NCI-H2081 (cell line): Measurements from ENCODE around the gene SLC41A3.

Source experiments
- DNase-seq, 2 experiments: peaks; one replicate each; lab custom pipeline; 2025; lab: John Stamatoyannopoulos, UW

Gene SLC41A3

DNA sequence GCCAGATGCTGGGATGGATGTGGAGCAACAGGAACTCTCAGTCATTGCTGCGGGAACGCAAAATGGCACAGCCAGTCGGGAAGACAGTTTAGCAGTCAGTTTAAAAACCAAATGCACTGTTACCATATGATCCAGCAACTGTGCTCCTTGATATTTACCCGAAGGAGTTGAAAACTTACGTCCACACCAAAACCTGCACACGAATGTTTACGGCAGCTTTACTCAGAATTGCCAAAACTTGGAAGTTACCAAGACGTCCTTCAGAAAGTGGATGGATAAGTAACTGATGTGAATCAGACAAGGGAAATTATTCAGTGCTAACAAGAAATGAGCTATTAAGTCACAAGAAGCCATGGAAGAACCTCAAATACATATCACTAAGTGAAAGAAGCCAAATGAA, 36.1 kb upstream of the SLC41A3 start:
- no peak for DNase-seq

DNA sequence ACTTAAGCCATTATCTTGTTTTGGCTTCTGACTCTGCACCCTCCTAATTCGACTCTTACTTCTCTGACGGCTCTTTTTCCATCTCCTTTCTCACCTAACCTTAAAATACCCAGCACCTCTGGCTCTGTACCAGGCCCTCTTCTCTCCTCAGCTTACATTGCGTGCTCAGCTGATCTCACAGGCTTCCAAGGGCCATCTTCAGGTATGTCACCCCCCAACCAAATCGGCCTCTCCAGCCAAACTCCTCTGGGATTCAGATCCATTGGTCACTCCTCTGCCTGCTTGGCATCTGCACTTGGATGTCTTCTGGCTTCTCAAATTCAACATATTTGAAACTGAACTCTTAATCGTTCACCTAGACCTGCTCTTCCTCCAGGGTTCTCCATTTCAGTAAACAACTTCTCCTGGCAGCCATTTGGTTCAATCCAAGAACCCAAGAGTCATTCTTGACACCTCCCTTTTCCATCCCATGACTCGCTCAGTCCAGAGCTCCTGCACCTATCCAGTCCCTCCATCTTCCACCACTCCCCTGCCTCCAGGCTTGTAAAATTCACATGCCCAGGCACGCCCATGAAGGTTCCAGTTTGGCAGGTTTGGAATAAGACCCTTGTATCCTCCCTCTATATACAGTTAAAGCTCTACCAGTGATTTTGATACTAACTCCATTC, 35.2 kb upstream of the SLC41A3 start:
- DNase-seq: no peak

DNA sequence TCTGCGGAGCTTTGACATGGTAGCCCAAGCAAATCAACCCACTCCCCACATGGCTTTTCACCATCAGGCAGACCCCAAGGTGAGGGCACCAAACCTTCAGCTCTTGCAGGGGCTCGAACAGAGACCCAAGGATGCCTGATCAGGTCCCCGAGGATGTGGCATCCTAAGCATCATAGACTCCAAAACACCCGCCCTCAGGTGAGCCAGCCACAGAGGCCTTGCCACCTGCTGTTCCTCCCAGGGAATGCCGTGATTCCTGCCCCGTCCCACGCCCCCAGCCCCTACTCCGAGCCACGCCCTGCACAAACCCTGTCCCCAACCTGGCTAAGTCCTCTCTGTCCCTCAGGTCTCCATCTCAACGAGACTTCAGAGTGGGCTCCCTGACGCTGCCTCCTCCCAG, 34.7 kb upstream of the SLC41A3 start:
- no peak for DNase-seq

DNA sequence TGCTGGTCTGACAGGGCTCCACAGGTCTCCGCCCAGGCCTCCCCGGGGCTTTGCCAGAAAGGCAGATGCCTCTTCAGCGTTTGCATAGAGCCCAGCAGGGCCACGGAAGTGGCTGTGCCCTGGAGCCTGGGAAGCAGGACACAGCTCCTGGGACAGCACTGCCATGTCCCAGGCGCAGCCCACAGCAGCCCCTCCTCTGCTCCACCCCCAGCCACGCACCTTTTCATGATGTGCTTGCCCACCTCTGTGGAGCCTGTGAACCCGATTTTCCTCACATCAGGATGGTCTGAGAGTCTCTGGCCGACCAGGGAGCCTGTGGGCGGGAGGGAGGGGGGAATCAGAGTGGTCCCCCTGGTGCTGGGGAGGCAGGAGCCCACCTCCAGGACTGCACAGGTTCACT, 33.9 kb upstream of the SLC41A3 start:
- DNase-seq: no peak

DNA sequence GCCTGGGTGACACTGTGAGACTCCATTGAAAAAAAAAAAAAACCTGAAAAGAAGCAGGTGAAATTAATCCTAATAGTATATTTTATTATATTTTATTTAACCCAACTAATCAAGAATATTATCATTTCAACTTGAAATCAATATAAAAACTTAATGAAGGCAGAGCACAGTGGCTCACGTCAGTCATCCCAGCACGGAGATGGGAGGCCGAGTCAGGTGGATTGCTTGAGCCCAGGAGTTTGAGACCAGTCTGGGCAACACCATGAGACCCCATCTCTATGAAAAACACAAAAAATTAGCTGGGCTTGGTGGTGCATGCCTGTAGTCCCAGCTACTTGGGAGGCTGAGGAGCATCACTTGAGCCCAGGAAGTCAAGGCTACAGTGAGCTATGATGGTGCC, 33.3 kb upstream of the SLC41A3 start:
- no peak for DNase-seq

DNA sequence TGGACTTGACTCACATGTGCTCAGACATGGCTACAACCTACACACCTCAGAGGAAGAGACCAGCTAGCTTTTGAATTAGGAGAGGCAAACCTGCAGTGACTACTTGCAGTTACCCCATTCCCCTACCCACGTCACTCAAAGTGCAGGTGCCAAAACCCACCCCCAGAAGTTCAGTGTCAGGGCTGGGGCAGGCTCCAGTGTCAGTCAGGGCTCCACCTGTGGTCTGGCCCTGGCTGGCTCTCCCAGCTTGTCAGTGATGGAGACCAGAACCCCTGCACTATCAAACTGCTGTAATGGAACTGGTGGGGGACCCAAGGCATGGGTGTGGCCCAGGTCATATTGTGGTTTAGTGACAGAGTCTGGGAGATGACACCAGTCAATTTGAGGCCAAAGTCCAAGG, 32.6 kb upstream of the SLC41A3 start:
- DNase-seq: no peak

DNA sequence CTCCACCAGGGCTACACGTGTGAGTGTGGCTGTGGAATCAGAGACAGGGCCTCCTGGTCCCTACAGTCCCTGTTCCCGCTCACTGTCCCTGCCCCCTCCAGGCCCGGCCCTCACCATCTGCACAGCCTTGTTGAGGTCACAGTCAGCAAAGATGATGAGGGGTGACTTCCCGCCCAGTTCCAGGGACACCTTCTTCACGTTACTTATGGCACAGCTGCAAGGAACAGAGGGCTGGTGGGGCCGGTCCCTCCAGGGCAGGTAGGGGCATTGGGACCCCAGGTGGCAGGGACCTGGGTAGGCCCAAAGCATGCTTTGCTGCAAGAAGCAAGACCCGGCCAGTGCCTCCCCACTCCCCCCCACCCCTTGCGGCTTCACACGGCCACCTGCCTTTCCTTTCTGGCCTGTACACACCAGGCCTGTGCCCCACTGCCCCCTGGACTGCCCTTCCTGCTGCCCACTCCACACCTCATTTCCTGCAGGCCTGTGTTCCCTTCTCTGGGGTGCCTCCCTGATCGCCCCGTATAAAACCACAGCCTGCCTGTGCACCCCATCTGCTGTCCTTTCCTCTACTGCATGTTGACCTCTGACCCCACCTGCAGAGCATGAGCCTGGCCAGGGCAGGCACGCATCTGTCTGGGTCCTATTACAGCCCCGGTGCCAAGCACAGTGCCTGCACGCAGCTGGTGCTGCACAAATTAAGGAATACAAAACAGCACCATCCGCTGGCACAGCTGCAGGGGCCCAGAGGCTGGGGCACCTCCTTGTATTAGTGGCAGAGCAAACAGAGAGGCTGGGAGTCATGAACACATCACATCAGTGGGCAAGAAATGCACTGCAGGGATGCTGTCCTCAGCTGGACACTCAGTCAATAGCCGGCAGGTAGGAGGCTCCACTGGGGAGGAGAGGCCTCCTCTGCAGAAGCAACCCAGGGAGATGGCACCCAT, 30.8 kb upstream of the SLC41A3 start:
- no peak for DNase-seq

DNA sequence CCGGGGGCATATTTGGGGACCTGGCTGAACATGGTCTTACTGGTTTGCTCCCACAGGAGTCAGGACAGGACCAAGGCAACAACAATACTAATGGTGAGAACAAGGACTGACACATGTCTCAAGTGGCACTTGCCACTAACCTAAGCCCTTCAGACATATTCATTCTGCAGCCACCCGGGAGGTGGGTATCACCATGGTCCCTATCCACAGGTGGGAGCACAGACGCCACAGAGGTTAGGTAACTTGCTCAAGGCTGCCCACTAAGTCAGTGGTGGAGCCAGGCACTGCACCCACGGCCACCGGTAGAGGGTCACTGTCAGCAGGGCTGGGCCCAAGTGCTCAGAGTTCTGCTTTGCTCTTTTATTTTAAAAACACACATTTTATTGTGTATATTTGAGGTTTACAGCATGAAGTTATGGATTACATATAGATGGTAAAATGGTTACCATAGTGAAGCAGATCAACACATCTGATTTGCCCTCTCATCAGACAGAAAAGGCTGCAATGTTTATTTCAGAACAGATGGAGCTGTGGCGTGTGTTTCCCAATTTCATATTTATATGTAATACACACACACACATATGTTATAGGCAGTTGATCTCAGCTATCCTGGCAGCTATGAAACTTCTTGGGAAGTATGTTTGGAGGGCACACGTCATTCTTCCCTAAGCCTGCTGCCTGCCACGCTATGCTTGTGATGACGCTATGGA, 30.0 kb upstream of the SLC41A3 start:
- DNase-seq: no peak

DNA sequence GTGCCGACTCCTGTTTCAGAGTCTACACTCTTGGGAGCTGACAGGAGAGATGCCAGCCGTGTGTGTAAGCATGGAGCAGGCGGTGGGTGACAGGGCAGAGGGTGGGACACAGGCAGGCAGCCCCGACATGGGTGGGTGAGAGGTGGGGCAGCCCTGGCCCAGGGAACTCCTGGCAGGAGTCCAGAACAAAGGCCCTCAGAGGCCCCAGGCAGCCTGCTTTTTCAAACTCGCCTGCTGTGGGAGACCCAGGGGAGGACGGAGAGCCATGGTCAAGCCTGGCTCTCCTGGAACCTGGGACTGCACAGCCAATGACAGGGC, 29.3 kb upstream of the SLC41A3 start:
- no peak for DNase-seq

DNA sequence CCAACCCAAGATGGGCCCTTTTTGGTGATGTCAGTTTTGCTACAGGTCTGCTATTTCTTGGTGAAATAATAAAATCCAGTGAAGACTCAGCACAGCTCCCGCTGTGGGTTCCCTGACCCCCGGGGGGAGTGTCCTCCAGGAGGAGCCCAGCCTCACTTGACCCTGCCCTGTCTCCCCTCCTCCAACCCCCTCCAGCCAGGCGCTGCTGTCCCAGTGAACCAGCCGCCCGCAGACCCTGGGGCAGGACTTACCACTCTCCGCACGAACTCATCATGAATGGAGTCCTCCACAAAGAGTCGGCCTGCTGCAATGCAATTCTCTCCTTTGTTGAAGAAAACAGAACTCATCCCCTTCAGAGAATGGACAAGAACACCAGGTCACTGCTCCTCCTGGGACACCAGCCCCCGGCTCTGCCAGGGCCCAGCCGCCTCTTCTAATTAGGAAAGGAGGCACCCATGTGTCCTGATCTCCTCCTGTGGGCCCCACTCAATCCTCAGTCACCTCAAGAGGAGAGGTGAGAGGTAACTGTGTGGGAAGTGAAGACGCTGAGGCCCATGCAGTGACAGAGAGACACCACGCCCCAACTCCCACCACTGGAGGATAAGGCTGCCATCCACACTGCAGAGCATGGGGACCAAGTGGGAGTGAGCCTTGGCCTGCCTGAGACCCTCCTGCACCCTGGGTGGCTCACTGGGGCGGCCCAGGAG, 28.8 kb upstream of the SLC41A3 start:
- no peak for DNase-seq

DNA sequence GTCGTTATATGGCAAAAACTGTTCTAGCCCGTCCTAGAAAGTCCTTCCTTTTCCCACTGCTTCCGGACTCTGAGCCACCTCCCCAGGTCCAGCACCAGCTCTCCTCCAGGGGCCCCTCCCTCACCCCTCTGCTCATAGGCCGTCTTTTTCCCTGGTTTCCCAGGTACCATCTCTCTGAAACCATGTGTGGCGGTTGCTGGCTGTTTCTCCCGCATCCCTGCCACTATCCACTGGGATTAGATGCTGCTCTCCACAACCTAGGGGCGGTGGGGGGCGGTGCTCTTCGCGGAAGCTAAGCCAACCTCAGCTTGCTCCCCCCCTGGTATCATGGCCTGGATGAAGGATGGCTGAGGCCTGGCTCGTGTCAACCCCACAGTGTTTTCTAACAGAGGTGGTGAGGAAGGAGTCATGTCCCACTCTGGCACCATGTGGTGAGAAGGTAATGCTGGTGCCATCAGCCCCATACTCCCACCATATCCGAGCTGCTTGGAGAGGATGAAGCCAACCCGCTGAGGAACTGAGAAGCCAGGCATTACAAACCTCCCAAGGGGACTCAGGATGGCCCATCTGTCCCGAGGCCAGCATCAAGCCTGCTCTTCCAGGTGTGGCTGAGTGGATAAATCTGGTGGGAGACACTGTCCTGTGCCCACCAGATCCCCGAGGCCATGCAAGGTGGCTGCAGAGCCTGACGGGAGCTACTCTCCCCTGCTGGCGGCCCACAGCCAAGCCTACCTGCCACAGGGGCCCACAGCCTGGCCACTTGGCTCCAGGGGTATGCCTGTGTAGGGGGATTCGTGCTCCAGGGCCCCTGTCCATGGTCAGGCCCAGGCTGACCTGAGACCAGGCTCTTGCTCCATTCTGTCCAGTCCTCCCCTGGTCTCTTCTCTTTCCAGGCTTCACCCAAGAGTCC, 27.9 kb upstream of the SLC41A3 start:
- no peak for DNase-seq

DNA sequence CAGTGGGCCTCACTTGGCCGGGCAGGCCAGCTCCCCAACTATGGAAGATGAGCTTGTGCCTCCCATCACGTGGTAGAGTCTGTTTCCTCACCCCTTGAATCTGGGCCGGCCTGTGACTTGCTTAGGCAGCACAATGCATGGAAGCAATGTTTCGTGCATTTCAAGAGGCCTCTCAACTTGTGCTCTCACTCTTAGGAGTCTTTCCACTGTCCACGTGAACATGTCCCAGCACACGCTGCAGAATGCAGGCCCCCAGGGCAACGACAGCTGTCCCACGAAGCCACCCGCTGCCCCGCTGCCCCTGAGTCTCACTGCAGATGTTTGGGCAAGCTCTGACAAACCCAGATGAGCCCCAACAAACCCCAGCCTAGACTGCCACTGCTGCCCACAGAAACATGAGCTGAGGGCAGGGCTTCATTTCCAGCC, 27.2 kb upstream of the SLC41A3 start:
- DNase-seq: no peak

DNA sequence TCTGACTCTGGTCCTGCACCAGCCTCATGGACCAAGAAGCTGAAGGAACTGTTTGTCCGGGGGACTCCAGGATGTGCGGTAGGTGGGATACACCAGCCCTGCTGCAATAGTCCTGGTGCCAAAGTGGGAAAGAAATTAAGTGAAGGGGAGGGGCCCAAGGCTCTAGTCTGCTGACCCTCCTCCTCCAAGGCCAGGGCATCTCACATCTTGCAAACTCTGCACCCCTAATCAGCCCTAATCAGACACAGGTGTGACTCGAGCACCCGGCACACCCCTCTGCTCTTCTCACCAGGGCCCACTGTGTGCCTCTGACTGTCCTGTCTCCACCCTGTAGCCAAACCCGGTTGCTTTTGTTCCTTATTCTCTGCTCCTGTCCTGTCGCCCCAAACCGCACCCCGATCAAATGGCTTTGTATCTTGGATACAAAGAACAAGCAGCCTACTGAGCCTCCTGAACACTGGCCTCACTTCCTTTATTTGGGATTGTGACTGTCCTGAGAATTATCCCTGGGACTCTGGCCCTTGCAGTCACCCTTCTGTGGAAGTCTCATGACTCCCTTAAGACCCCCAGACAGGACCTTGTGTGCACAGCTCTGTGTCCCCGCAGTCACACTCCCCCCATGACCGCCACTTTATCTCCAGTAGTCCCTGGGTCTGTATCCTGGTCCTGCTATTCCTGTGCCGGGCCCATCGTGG, 26.7 kb upstream of the SLC41A3 start:
- no peak for DNase-seq

DNA sequence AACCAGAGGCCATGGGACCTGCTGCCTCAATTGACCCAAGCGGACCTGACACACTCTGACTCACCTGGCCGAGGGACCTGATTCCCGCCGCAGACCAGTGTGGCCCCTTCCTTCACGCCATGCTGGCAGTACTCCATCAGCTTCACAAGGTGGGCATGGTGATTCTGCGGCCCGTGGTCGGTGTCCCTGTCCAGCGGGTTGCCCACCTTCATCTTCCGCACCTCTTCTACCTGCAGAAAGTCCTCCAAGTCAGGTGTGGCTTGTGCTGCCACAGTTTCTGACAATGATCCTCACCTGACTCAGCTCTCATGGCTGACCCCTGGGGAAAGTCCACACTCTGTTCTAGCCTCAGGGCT, 25.9 kb upstream of the SLC41A3 start:
- DNase-seq: no peak

DNA sequence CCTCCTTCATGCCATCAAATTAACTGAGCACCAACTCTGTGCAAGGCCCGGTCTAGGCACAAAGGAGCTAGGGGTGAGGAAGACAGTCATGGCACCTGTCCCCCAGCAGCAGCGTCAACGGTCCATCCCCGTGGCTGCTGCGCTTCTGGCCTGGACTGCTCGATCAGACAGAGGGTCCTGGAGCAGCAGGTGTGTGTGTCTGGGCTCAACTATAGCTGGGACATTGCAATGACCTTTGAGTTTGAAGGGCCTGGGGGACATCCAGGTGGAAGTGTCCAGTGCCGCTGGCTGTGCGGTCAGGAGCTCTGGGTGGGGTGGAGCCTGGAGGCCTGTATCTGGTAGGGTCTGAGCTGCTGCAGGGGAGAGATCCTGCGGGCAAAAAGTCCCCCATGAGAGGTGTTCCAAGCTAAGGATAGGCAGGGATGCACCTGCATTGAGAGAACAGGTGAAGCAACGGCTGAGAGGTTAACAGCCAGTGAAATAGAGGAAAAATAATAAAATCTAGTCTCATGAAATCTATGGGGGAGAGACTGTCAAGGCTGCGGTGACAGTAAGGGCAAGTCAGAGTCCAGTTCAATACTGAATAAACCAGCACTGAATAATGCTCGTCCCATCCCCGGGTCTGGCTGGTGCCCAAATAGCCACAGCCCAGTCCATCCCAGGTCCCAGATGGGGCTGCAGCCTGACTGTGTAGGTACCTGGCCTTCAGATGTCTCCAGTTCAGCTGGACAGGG, 25.4 kb upstream of the SLC41A3 start:
- no peak for DNase-seq

DNA sequence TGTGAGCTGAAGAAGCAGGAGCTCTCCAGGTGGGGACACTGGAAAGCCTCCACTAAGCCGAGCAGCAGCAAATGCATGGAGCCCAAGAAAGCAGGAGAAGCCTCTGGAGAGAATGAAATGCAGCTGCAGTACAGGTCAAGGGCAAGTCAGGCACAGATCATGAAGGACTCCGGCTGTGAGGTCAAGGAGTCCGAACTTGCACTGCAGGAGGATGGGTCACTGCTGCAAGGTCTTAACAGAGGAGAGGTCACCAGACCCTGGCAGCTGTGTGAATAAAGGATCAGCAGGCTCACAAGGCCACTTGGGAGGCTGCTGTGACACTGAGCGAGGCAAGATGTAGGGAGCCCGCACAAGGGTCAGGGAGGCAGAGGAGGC, 24.7 kb upstream of the SLC41A3 start:
- DNase-seq: no peak

DNA sequence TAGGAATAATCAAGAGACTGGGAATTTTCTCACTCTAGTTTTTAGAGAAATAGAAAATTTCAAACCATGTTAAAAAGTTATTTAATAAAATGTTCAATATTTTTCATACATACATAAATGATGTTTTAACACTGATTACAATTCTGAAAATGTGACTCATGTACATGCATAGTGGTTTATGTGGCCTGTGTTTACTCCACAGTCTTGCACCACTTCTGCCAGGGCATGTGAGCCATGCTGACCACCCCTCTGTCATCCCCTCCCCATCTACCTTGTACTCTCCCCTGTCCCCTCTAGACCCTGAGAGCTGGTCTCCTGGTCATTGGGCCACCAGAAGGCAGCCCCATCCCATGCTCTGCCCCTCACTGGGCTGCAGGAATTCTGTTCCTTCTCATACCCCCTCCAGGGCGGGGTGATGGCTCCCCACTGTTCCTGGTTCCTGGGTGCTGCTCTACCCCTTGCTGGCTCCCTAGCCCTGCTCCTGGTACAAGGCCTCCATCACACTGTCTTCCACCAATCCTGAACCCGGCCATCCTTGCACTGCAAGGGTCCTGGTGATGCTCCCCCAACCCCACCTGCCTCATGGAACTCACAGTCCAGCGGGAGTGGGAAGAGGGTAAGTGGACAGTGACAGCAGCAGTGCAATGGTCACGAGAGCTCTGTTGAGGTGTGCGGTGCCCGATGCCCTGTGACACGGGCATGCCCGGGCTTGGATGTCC, 24.2 kb upstream of the SLC41A3 start:
- DNase-seq: no peak

DNA sequence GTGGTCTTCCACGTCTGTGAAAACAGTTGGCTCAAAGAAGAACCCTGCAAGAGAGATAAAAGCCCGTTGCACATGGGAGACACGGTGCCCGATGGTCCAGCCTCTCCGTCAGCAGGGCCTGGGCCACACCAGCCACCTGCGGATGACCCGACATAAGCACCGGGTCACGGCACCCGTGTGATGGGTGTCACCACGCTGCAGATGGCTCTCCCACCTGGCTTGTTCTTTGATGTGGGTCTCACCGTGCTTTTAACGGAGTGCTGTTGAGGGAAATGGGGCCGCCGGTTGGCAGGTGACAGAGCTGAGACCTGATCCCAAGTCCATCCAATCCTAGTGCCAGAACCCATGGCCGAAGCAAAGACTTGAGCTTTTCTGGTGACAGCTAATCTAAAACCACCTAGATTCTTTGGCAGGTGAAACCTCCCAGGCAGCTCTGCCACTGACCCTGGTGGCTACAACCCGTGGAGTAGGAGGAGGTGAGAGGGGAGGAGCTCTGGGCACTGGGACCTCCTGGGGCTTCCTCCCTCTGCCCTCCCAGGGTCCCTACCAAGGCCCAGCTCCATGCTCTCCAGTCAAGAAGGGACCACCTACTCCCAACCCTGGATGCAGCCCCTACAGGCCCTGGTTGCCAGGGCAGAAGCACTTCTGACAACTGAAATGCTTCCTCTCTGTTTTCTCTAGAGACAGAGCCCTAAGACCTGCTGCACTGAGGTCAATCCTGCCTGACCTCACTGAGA, 23.4 kb upstream of the SLC41A3 start:
- DNase-seq: no peak
